ENCODE measurements around the gene TMEM174. TPM values are rescaled to one million over a fixed set of nuclear protein-coding genes. Genes with fewer than 3 reads are reported as not detected.

The TMEM174 gene
- total RNA-seq, 1 donor from 2014 or later = not detected

- H3K9me3 Mint-ChIP-seq (ENCODE audit: low read depth) = no peaks in the 10 kb centered on the region
- no peak overlapping the region for H3K4me3 Mint-ChIP-seq (ENCODE audit: low read depth)
- peaks cover 3% of the 10 kb centered on the region for H3K27me3 Mint-ChIP-seq
- H3K27ac Mint-ChIP-seq = no peak overlapping the region
- TF ChIP-seq CTCF (IDR thresholded peaks at IDR 0.05; ENCODE audit: unreplicated experiment) = no peak
- DNase-seq (ENCODE audit: low spot score, unreplicated experiment) = no peak
- H3K36me3 Mint-ChIP-seq (ENCODE audit: insufficient read depth) = no peaks in the 10 kb centered on the region
- peaks cover 14% of the 10 kb centered on the region for H3K4me1 Mint-ChIP-seq (ENCODE audit: low read depth)
Measured at GRCh38 chr5:73136055-73136562, 36.9 kb upstream of the TMEM174 start.

DNA sequence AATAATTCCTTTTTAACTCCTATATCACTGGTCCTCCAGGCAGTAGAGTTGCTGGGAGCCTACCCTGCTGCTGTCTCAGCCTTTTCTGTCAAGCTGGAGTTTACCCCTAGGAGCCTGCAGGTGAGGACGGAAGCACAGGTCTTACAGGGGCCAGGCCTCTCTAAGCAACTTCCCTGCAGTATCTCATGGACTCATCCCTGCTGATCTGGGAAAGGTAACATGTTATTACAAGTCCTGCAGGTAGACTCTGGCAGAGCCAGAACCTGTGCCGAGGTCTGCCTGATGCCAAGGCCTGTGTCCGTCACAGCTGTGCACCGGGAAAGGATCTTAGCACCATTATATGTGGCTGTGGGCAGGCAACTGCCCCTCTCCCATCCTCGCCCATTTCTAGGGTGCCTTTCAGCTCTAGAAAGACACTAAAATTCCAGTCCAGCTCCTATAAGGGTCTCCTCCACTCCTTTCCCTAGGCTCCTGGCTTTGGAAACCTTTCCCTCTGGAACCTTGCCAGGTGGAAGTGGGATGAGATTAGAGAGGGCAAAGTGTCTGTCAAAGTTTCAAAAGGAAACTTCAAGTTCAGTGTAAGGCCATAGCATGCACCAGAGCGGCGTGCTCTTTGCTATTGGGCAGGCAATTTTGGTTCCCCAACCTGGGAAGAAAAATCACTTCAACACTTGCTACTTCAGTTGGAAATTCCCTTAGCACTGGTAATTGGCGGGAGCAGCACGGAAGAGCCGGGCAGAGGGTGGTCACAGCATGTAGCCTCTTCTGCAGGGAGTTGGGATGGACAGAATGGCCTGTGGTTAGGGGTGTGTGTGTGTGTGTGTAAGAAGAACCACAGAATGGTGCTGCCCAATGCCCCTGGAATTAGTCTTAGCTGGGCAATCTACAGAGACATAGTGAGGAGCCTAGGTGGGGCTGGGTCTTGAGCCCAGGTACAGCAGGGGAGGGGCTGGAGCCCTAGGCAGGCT, 35.1 kb upstream of the TMEM174 start:
- H3K4me3 Mint-ChIP-seq (ENCODE audit: low read depth) = no peak overlapping the region
- H3K4me1 Mint-ChIP-seq (ENCODE audit: low read depth) = peaks cover 6% of the 10 kb centered on the region
- no peaks in the 10 kb centered on the region for H3K9me3 Mint-ChIP-seq (ENCODE audit: low read depth)
- no peak overlapping the region for H3K27ac Mint-ChIP-seq
- no peak for DNase-seq (ENCODE audit: low spot score, unreplicated experiment)
- H3K36me3 Mint-ChIP-seq (ENCODE audit: insufficient read depth) = no peaks in the 10 kb centered on the region
- peaks cover 3% of the 10 kb centered on the region for H3K27me3 Mint-ChIP-seq
- no peak for TF ChIP-seq CTCF (IDR thresholded peaks at IDR 0.05; ENCODE audit: unreplicated experiment)

DNA sequence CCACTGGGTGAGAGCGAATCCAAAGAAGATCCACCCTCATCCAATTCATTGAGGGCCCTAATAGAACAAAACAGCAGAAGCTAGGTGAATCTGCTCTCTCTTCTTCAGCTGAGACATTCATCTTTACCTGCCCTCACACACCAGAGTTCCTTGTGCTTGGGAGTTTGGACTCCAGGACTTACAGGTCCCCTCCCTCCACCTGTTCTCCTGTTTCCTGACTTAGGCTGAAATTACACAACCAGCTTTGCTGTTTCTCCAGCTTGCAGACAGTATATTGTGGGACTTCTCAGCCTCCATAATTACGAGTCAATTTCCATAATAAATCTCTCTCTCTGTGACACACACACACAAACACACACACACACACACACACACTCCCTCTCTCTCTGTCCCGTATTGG, 33.5 kb upstream of the TMEM174 start:
- Mint-ChIP-seq H3K27ac (no peak overlapping the region), H3K36me3 (ENCODE audit: insufficient read depth) (no peaks in the 10 kb centered on the region), H3K9me3 (ENCODE audit: low read depth) (no peaks in the 10 kb centered on the region), H3K4me1 (ENCODE audit: low read depth) (peaks cover 1% of the 10 kb centered on the region), H3K27me3 (peaks cover 3% of the 10 kb centered on the region), H3K4me3 (ENCODE audit: low read depth) (no peak overlapping the region)
- no peak for TF ChIP-seq CTCF (IDR thresholded peaks at IDR 0.05; ENCODE audit: unreplicated experiment)
- DNase-seq (ENCODE audit: low spot score, unreplicated experiment) = no peak

DNA sequence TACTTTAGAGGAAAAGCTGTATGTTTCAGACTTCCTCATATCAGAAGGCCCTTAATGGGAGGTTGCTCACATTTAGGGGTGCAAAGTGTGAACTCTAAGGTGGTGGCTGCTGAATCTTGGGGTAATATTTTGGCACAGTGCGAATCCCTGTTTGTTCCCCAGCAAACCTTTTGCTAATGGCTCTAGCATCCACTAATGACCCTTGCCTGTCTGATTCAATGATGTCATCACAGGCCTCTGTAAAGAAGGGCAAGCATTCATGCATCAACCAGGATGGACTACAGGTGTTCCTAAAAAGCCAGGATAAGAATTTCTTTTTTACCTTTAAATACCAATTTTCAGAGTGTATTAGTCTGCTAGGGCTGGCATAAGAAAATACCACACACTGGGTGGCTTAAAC, 32.2 kb upstream of the TMEM174 start:
- Mint-ChIP-seq H3K27me3 (no peaks in the 10 kb centered on the region), H3K27ac (no peak overlapping the region), H3K4me3 (ENCODE audit: low read depth) (no peak overlapping the region), H3K36me3 (ENCODE audit: insufficient read depth) (no peaks in the 10 kb centered on the region), H3K4me1 (ENCODE audit: low read depth) (no peaks in the 10 kb centered on the region), H3K9me3 (ENCODE audit: low read depth) (no peaks in the 10 kb centered on the region)
- no peak for DNase-seq (ENCODE audit: low spot score, unreplicated experiment)
- no peak for TF ChIP-seq CTCF (IDR thresholded peaks at IDR 0.05; ENCODE audit: unreplicated experiment)

DNA sequence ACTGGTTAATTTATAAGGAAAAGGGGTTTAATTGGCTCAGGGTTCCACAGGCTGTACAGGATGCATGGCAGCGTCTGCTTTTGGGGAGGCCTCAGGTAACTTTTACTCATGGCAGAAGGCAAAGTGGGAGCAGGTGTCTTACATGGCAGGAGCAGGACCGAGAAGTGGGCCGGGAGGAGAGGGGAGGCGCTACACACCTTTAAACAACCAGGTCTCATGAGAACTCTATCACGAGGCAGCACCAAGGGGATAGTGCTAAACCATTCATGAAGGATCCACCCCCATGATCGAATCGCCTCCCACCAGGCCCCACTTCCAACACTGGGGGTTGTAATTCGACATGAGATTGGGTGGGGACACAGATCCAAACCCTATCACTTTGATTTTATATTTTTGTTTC, 31.0 kb upstream of the TMEM174 start:
- Mint-ChIP-seq H3K4me3 (ENCODE audit: low read depth) (no peak overlapping the region), H3K27me3 (no peaks in the 10 kb centered on the region), H3K36me3 (ENCODE audit: insufficient read depth) (no peaks in the 10 kb centered on the region), H3K27ac (no peak overlapping the region), H3K4me1 (ENCODE audit: low read depth) (no peaks in the 10 kb centered on the region), H3K9me3 (ENCODE audit: low read depth) (no peaks in the 10 kb centered on the region)
- TF ChIP-seq CTCF (IDR thresholded peaks at IDR 0.05; ENCODE audit: unreplicated experiment) = no peak
- DNase-seq (ENCODE audit: low spot score, unreplicated experiment) = no peak

All from progenitor cell of endocrine pancreas (in vitro differentiated cells).